IMR-90 (cell line): ENCODE measurements around the gene SIK3. TPM values are rescaled to one million over a fixed set of nuclear protein-coding genes. Genes with fewer than 3 reads are reported as not detected.

ENCODE experiments used
- ATAC-seq: fragments of 200-7000 bp; cut with Tn5 transposase; 2 replicates; pipeline ENCODE4 v1.9.1; 2020; ENCODE audit warnings: low read depth, mild to moderate bottlenecking, moderate library complexity
- BruUV-seq: library from RNA; stranded (reverse); fragments of 400-500 nt; replicated peaks from 2 replicates; lab custom pipeline; 2021; lab: Mats Ljungman, UMichigan
- CTCF ChIA-PET: fragments of 300-600 bp; formaldehyde crosslinking; extraction: SDS; loops from one replicate; lab custom pipeline; 2021; ENCODE audit warnings: antibody characterized with exemption; lab: Yijun Ruan, JAX
- POLR2A ChIA-PET: fragments of 300-600 bp; sonication (Branson Sonifier 250); formaldehyde crosslinking; loops from one replicate; lab custom pipeline; 2022; ENCODE audit warnings: antibody characterized with exemption; ENCODE audit not compliant: unreplicated experiment; lab: Charles Lee
- DNase-seq: peaks from one replicate; pipeline ENCODE4 v3.0.0; 2013
- H2AFZ ChIP-seq: replicated peaks from 2 replicates; pipeline ENCODE3; 2013; ENCODE audit warnings: low read length, mild to moderate bottlenecking; ENCODE audit not compliant: poor library complexity
- H2AK5ac ChIP-seq: 2 replicates; pipeline ENCODE4 v1.6.1; 2013; ENCODE audit warnings: low read depth, low read length, inconsistent platforms
- H2AK9ac ChIP-seq: replicated peaks from 2 replicates; pipeline ENCODE3; 2013; ENCODE audit warnings: mild to moderate bottlenecking, low read depth, low read length, moderate library complexity; ENCODE audit not compliant: poor library complexity
- H2BK120ac ChIP-seq: 2 replicates; pipeline ENCODE4 v1.6.1; 2013; ENCODE audit warnings: low read depth, low read length, inconsistent platforms
- H2BK15ac ChIP-seq: 3 replicates; pipeline ENCODE4 v1.6.1; 2013; ENCODE audit warnings: low read depth, low read length, inconsistent platforms
- H2BK20ac ChIP-seq: 2 replicates; pipeline ENCODE4 v1.6.1; 2013; ENCODE audit warnings: low read depth, mild to moderate bottlenecking, inconsistent platforms, low read length, moderate library complexity
- H2BK5ac ChIP-seq: 2 replicates; pipeline ENCODE4 v1.6.1; 2013; ENCODE audit warnings: mild to moderate bottlenecking, low read depth, low read length, inconsistent platforms; ENCODE audit not compliant: poor library complexity, severe bottlenecking
- H3K14ac ChIP-seq: replicated peaks from 2 replicates; pipeline ENCODE4 v1.6.1; 2013; ENCODE audit warnings: low read depth, low read length, inconsistent platforms
- H3K18ac ChIP-seq: 2 replicates; pipeline ENCODE4 v1.6.1; 2013; ENCODE audit warnings: low read depth, low read length, control low read depth
- H3K23ac ChIP-seq: 2 replicates; pipeline ENCODE4 v1.6.1; 2013; ENCODE audit warnings: low read depth, low read length, inconsistent platforms
- H3K27ac ChIP-seq: 2 replicates; pipeline ENCODE4 v1.5.1; 2013; ENCODE audit warnings: mild to moderate bottlenecking, control low read depth, low read length; ENCODE audit not compliant: insufficient read depth
- H3K27me3 ChIP-seq: 2 replicates; pipeline ENCODE4 v1.6.1; 2013; ENCODE audit warnings: low read length; ENCODE audit not compliant: control insufficient read depth, insufficient read depth
- H3K36me3 ChIP-seq: 2 replicates; pipeline ENCODE4 v1.6.1; 2013; ENCODE audit warnings: low read length, mixed read lengths; ENCODE audit not compliant: control insufficient read depth, insufficient read depth
- H3K4ac ChIP-seq: 2 replicates; pipeline ENCODE4 v1.6.1; 2013; ENCODE audit warnings: low read depth, low read length, inconsistent platforms
- H3K4me1 ChIP-seq: 2 replicates; pipeline ENCODE4 v1.6.1; 2013; ENCODE audit warnings: low read length, mixed read lengths; ENCODE audit not compliant: control insufficient read depth, insufficient read depth
- H3K4me2 ChIP-seq: 2 replicates; pipeline ENCODE4 v1.6.1; 2013; ENCODE audit warnings: low read depth, mild to moderate bottlenecking, control low read depth, low read length, moderate library complexity
- H3K4me3 ChIP-seq: 2 replicates; pipeline ENCODE4 v1.5.1; 2013; ENCODE audit warnings: low read depth, mild to moderate bottlenecking, control low read depth, low read length, moderate library complexity; ENCODE audit not compliant: insufficient read depth
- H3K56ac ChIP-seq: 2 replicates; pipeline ENCODE4 v1.6.1; 2013; ENCODE audit warnings: low read length, inconsistent platforms; ENCODE audit not compliant: insufficient read depth; ENCODE audit errors: extremely low read depth
- H3K79me1 ChIP-seq, 2 experiments: 2 replicates each; pipeline ENCODE4 v1.6.1; 2013; ENCODE audit warnings: low read length in 2 of 2, inconsistent platforms in 1 of 2, low read depth in 1 of 2
- H3K9ac ChIP-seq: 2 replicates; pipeline ENCODE4 v1.6.1; 2013; ENCODE audit warnings: low read depth, low read length, control low read depth
- H3K9me1 ChIP-seq: 2 replicates; pipeline ENCODE4 v1.6.1; 2013; ENCODE audit warnings: low read length, inconsistent platforms; ENCODE audit not compliant: insufficient read depth
- H3K9me3 ChIP-seq: 2 replicates; pipeline ENCODE4 v1.6.1; 2013; ENCODE audit warnings: low read length; ENCODE audit not compliant: control insufficient read depth, insufficient read depth
- H4K20me1 ChIP-seq: 2 replicates; pipeline ENCODE4 v1.6.1; 2013; ENCODE audit warnings: low read length, inconsistent platforms; ENCODE audit not compliant: insufficient read depth
- H4K5ac ChIP-seq: 2 replicates; pipeline ENCODE4 v1.6.1; 2013; ENCODE audit warnings: mild to moderate bottlenecking, low read depth, low read length, control low read depth
- H4K8ac ChIP-seq, 2 experiments: 2 replicates each; pipeline ENCODE4 v1.6.1; 2013; ENCODE audit warnings: low read depth in 2 of 2, low read length in 2 of 2, control low read depth in 1 of 2, inconsistent platforms in 1 of 2
- H4K91ac ChIP-seq: 2 replicates; pipeline ENCODE4 v1.6.1; 2013; ENCODE audit warnings: low read depth, low read length, inconsistent platforms; ENCODE audit not compliant: insufficient read depth
- CHD1 ChIP-seq: IDR thresholded peaks from 2 replicates; pipeline ENCODE4 v1.6.1; 2012; ENCODE audit warnings: low read depth, low read length, improper control_type of control experiment
- CTCF ChIP-seq: conservative IDR thresholded peaks from 2 replicates; pipeline ENCODE4 v1.5.1; 2012; ENCODE audit warnings: mild to moderate bottlenecking, low read depth, low read length, improper control_type of control experiment
- MAFK ChIP-seq: IDR thresholded peaks from 2 replicates; pipeline ENCODE4 v1.6.1; 2012; ENCODE audit warnings: low read depth, low read length, improper control_type of control experiment
- NFE2L2 ChIP-seq: fragments of 150-350 bp; IDR thresholded peaks from 2 replicates; pipeline ENCODE4 v1.6.1; 2016; ENCODE audit warnings: low read depth, mild to moderate bottlenecking, low read length
- POLR2A ChIP-seq: IDR thresholded peaks from 2 replicates; pipeline ENCODE4 v1.6.1; 2012; ENCODE audit warnings: mild to moderate bottlenecking, low read depth, low read length
- USF2 ChIP-seq: fragments of 150-350 bp; IDR thresholded peaks from 2 replicates; pipeline ENCODE4 v1.6.1; 2017; ENCODE audit warnings: mild to moderate bottlenecking, antibody characterized with exemption, low read length, low read depth
- whole genome bisulfite sequencing, 2 experiments: methylation state at CpG; one replicate each; pipeline versions ENCODE4 v1.1.5 to v1.1.7; 2013; ENCODE audit warnings: missing lambda C conversion rate in 2 of 2; ENCODE audit not compliant: insufficient read length in 1 of 2; ENCODE audit errors: extremely low coverage in 2 of 2; 5-methylcytosine and 5-hydroxymethylcytosine counted together
- dilution Hi-C: fragments of 300-500 bp; cut with HindIII; formaldehyde crosslinking; loops from one replicate; pipeline ENCODE4 v1.14.3; 2018; ENCODE audit warnings: low sequenced_read_pairs; ENCODE audit not compliant: unreplicated experiment
- in situ Hi-C: fragments of 300-500 bp; cut with MboI; formaldehyde crosslinking; loops from 3 replicates; pipeline ENCODE4 v1.14.3; 2019; ENCODE audit warnings: low sequenced_read_pairs, inconsistent platforms, mixed read lengths
- intact Hi-C: fragments of 100-400 bp; cut with micrococcal nuclease; formaldehyde crosslinking; loops from 2 replicates; pipeline ENCODE4 v1.10.0; 2022
- polyA plus RNA-seq, 3 experiments: library from polyadenylated mRNA; depleted of rRNA; stranded (reverse); fragments of >200 nt; gene quantifications; 2 replicates each; pipeline ENCODE4 v1.2.3, GENCODE V29; 2012; ENCODE audit warnings: low replicate concordance in 1 of 3
- total RNA-seq: library from RNA; depleted of rRNA; stranded (reverse); fragments of >200 nt; gene quantifications from 2 replicates; pipeline ENCODE4 v1.2.3, GENCODE V29; 2012

Gene SIK3
- total and polyA plus RNA-seq, 2 of the 4 experiments (the other 2 are of a cell fraction), result 8.2 to 9.1 TPM

DNA sequence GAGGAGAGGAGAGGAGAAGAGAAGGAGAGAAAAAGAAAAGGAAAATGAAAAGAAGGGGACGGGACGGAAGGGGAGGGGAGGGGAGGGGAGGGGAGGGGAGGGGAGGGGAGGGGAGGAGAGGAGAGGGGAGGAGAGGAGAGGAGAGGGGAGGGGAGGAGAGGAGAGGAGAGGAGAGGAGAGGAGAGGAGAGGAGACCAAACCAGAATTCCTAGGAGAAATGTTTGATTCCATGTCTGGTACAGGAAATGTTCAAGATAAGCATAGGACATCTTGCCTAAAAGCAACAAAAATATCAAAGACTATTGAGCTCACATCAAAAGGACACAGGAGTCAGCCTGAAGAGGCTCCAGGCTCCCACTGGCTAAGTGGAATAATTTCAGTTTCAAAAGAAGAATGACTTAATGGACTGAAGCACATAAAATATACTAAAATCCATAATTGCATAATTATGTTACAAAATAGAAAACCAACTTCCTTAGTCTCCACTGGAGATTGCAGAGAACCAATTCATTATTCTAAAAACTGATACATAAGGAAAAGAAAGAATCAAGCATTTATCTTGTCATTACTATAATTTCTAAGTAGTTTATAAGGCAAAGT lies 159.7 kb downstream of the SIK3 start:
- Histone ChIP-seq H3K27ac (no peak overlapping the region), H3K23ac (no peak overlapping the region), H2BK20ac (no peak overlapping the region), H2AK9ac (no peak overlapping the region), H4K5ac (no peak overlapping the region), H4K91ac (no peak overlapping the region), H3K4ac (no peak overlapping the region), H3K18ac (no peak overlapping the region), H2BK15ac (no peak overlapping the region), H3K9me3 (no peaks in the 10 kb centered on the region), H3K4me1 (no peaks in the 10 kb centered on the region), H2AK5ac (no peak overlapping the region), H4K20me1 (no peaks in the 10 kb centered on the region), H3K36me3 (no peaks in the 10 kb centered on the region), H3K14ac (no peak overlapping the region), H3K56ac (no peak overlapping the region), H3K79me1 (peaks cover 0 to 4% of the 10 kb centered on the region in 2 experiments; a peak in 1 of 4 replicates), H2BK120ac (no peak overlapping the region), H4K8ac (no peak overlapping the region), H2BK5ac (no peak overlapping the region), H2AFZ (no peak overlapping the region), H3K9me1 (no peaks in the 10 kb centered on the region), H3K4me3 (no peak overlapping the region), H3K4me2 (no peak overlapping the region), H3K9ac (no peak overlapping the region), H3K27me3 (no peaks in the 10 kb centered on the region)
- ChIA-PET CTCF (no interaction called here), POLR2A (no interaction called here)
- in situ Hi-C loops (no loop called here), intact Hi-C loops (no loop called here), dilution Hi-C loops (no loop called here)
- no peak for TF ChIP-seq CTCF
- TF ChIP-seq USF2, result no peak
- no peak for TF ChIP-seq CHD1
- TF ChIP-seq POLR2A, result no peak
- TF ChIP-seq NFE2L2, result no peak
- TF ChIP-seq MAFK, result no peak
- WGBS, 2 experiments, result no CpG with 5 or more reads among the region's 2 CpGs
- ATAC-seq, result no peak
- DNase-seq, result no peak
- BruUV-seq, result no TSS peak
